SK-N-SH (cell line): ENCODE results near the gene PRDM13. TPM values are rescaled to one million over a fixed set of nuclear protein-coding genes. Genes with fewer than 3 reads are reported as not detected.

Source experiments
- CTCF ChIA-PET: fragments of 300-600, 350-600 bp; formaldehyde crosslinking; extraction: SDS; loops from one replicate; lab custom pipeline; 2021; lab: Yijun Ruan, JAX
- POLR2A ChIA-PET: fragments of 350-600 bp; sonication (Branson Sonifier 250); formaldehyde crosslinking; extraction: SDS; loops from one replicate; lab custom pipeline; 2020; ENCODE audit warnings: antibody characterized with exemption, inconsistent platforms; lab: Yijun Ruan, JAX
- DNase-seq: peaks from one replicate; pipeline ENCODE4 v3.0.0; 2012
- H2AFZ ChIP-seq: fragments of 200-600 bp; sonication (generic); 2 replicates; pipeline ENCODE4 v1.8.1; 2016; ENCODE audit warnings: antibody characterized with exemption, mild to moderate bottlenecking, low read depth
- H3F3A ChIP-seq: fragments of 200-600 bp; sonication (generic); replicated peaks from 2 replicates; pipeline ENCODE3; 2016; ENCODE audit warnings: antibody characterized with exemption, mild to moderate bottlenecking; ENCODE audit not compliant: insufficient read depth
- H3K27ac ChIP-seq, 2 experiments: fragments of 200-500 bp in 1 of 2; fragments of 200-600 bp in 1 of 2; sonication (Bioruptor generic) in 1 of 2; sonication (generic), shearing (Covaris generic) in 1 of 2; 2 replicates each; pipeline versions ENCODE4 v1.5.1 to v1.6.1; 2014 to 2016; ENCODE audit warnings: low read depth in 2 of 2, inconsistent platforms in 1 of 2, low read length in 1 of 2, mild to moderate bottlenecking in 1 of 2, mixed read lengths in 1 of 2
- H3K27me3 ChIP-seq: fragments of 200-600 bp; sonication (generic), shearing (Covaris generic); 2 replicates; pipeline ENCODE4 v1.6.1; 2016; ENCODE audit warnings: mixed run types; ENCODE audit not compliant: insufficient read depth
- H3K36me3 ChIP-seq, 2 experiments: fragments of 200-500 bp in 1 of 2; fragments of 200-600 bp in 1 of 2; sonication (Bioruptor generic) in 1 of 2; sonication (generic) in 1 of 2; replicated peaks in 1 of 2; 2 replicates each; pipeline versions ENCODE3 to v1.5.1; 2014 to 2016; ENCODE audit warnings: low read length in 1 of 2, mild to moderate bottlenecking in 1 of 2; ENCODE audit not compliant: insufficient read depth in 2 of 2, control insufficient read depth in 1 of 2
- H3K4me1 ChIP-seq, 2 experiments: fragments of 200-500 bp in 1 of 2; fragments of 200-600 bp in 1 of 2; sonication (Bioruptor generic) in 1 of 2; sonication (generic), shearing (Covaris generic) in 1 of 2; 2 replicates each; pipeline versions ENCODE4 v1.5.1 to v1.6.1; 2014 to 2016; ENCODE audit warnings: low read depth in 1 of 2, low read length in 1 of 2, mixed run types in 1 of 2; ENCODE audit not compliant: insufficient read depth in 2 of 2, control insufficient read depth in 1 of 2
- H3K4me2 ChIP-seq: fragments of 200-600 bp; sonication (generic), shearing (Covaris generic); 2 replicates; pipeline ENCODE4 v1.6.1; 2017; ENCODE audit warnings: mixed run types
- H3K4me3 ChIP-seq, 2 experiments: fragments of 200-500 bp in 1 of 2; fragments of 200-600 bp in 1 of 2; sonication (Bioruptor generic) in 1 of 2; sonication (generic), shearing (Covaris generic) in 1 of 2; 2 replicates each; pipeline versions ENCODE4 v1.5.1 to v1.8.1; 2014 to 2016; ENCODE audit warnings: low read depth in 2 of 2, inconsistent platforms in 1 of 2, low read length in 1 of 2, mild to moderate bottlenecking in 1 of 2, mixed read lengths in 1 of 2, moderate library complexity in 1 of 2
- H3K79me2 ChIP-seq: fragments of 200-600 bp; sonication (generic); 2 replicates; pipeline ENCODE4 v1.8.1; 2017; ENCODE audit warnings: mild to moderate bottlenecking; ENCODE audit not compliant: insufficient read depth
- H3K9ac ChIP-seq: fragments of 200-600 bp; sonication (generic); 2 replicates; pipeline ENCODE4 v1.6.1; 2017; ENCODE audit warnings: mixed run types
- H3K9me2 ChIP-seq: fragments of 200-600 bp; sonication (generic); 2 replicates; pipeline ENCODE4 v1.6.1; 2017; ENCODE audit warnings: mixed run types
- H3K9me3 ChIP-seq: fragments of 200-600 bp; sonication (generic); 2 replicates; pipeline ENCODE4 v1.6.1; 2017; ENCODE audit warnings: mixed run types, mild to moderate bottlenecking, moderate library complexity
- H4K20me1 ChIP-seq: fragments of 200-600 bp; sonication (generic); 2 replicates; pipeline ENCODE4 v1.6.1; 2017; ENCODE audit warnings: mild to moderate bottlenecking, mixed run types; ENCODE audit not compliant: insufficient read depth
- EZH2phosphoT487 ChIP-seq: fragments of 200-600 bp; sonication (generic); IDR thresholded peaks from 2 replicates; pipeline ENCODE4 v1.6.1; 2017; ENCODE audit warnings: low read depth, mixed run types, mild to moderate bottlenecking, antibody characterized with exemption, moderate library complexity, borderline replicate concordance
- GATA2 ChIP-seq: sonication (generic); formaldehyde crosslinking; IDR thresholded peaks from 2 replicates; pipeline ENCODE4 v1.5.0; 2020; ENCODE audit warnings: mild to moderate bottlenecking, missing genetic modification reagents
- MAX ChIP-seq: IDR thresholded peaks from 2 replicates; pipeline ENCODE4 v1.4.0; 2012; ENCODE audit warnings: low read depth
- MXI1 ChIP-seq: IDR thresholded peaks from 2 replicates; pipeline ENCODE4 v1.6.1; 2012; ENCODE audit warnings: mild to moderate bottlenecking, low read depth, low read length, improper control_type of control experiment
- PBX3 ChIP-seq: IDR thresholded peaks from 2 replicates; pipeline ENCODE4; 2012
- POLR2AphosphoS5 ChIP-seq: IDR thresholded peaks from 2 replicates; pipeline ENCODE4 v1.6.1; 2012; ENCODE audit warnings: low read depth, low read length
- RAD21 ChIP-seq: IDR thresholded peaks from 2 replicates; pipeline ENCODE4 v1.6.1; 2012; ENCODE audit warnings: mild to moderate bottlenecking, low read length
- RFX5 ChIP-seq: IDR thresholded peaks from 2 replicates; pipeline ENCODE4 v1.6.1; 2012; ENCODE audit warnings: mild to moderate bottlenecking, improper control_type of control experiment, low read length
- SIN3A ChIP-seq: IDR thresholded peaks from 2 replicates; pipeline ENCODE4 v1.6.1; 2012; ENCODE audit warnings: low read depth, mild to moderate bottlenecking, low read length, moderate library complexity, borderline replicate concordance
- USF1 ChIP-seq: IDR thresholded peaks from 2 replicates; pipeline ENCODE4 v1.4.0; 2012; ENCODE audit warnings: low read depth, borderline replicate concordance
- USF2 ChIP-seq: fragments of 150-350 bp; IDR thresholded peaks from 2 replicates; pipeline ENCODE4 v1.6.1; 2017; ENCODE audit warnings: antibody characterized with exemption, low read length, low read depth, borderline replicate concordance
- YY1 ChIP-seq: IDR thresholded peaks from 2 replicates; pipeline ENCODE4 v1.4.0; 2012; ENCODE audit warnings: low read depth, mild to moderate bottlenecking
- WGBS: methylation state at CpG from one replicate; pipeline ENCODE4 v1.1.6; 2017; ENCODE audit warnings: low lambda C conversion rate; 5-methylcytosine and 5-hydroxymethylcytosine counted together
- polyA plus RNA-seq, 3 experiments: library from polyadenylated mRNA; depleted of rRNA; stranded (reverse); fragments of >200 nt; gene quantifications; 2 replicates each; pipeline ENCODE4 v1.2.3, GENCODE V29; 2012

Gene PRDM13
- polyA plus RNA-seq, 1 of the 3 experiments (the other 2 are of a cell fraction): 0.02 TPM

- TF ChIP-seq PBX3 (no peak), SIN3A (no peak), POLR2AphosphoS5 (no peak), RFX5 (no peak), GATA2 (CRISPR knock-in tag) (no peak), USF2 (no peak)
Measured at GRCh38 chr6:99573980-99574617, 32.5 kb upstream of the PRDM13 start (continued).

- POLR2A ChIA-PET: no interaction called here
- Histone ChIP-seq H3K9ac (no peak overlapping the region), H3K9me2 (no peaks in the 10 kb centered on the region), H3K4me1 (no peaks in the 10 kb centered on the region), H3K36me3 (no peaks in the 10 kb centered on the region), H3K4me3 (no peak overlapping the region), H3K27ac (no peak overlapping the region), H4K20me1 (no peaks in the 10 kb centered on the region), H3K27me3 (no peaks in the 10 kb centered on the region), H2AFZ (no peak overlapping the region), H3K4me2 (no peak overlapping the region), H3K9me3 (no peaks in the 10 kb centered on the region), H3K79me2 (no peaks in the 10 kb centered on the region), H3F3A (no peaks in the 10 kb centered on the region)
- DNase-seq: no peak
- CTCF ChIA-PET: interaction anchor here (4.1 kb wide), 1 partner anchor 13 kb away, joined by 16 read pairs; no protein-coding TSS in a partner anchor
- no peak for TF ChIP-seq PBX3
- no peak for TF ChIP-seq POLR2AphosphoS5
- TF ChIP-seq MXI1: no peak
- no peak for TF ChIP-seq YY1
- TF ChIP-seq USF1: no peak
- TF ChIP-seq MAX: no peak
- TF ChIP-seq RAD21: no peak
- no peak for TF ChIP-seq USF2
- no peak for TF ChIP-seq EZH2phosphoT487
- WGBS: 69% methylated on average over 2 of the region's 2 CpGs
Measured at GRCh38 chr6:99575544-99576227, 30.9 kb upstream of the PRDM13 start.
